ELF-1 (cell line): ENCODE results near the gene ITGB5.

Experiments used
- DNase-seq: peaks from one replicate; pipeline ENCODE4 v3.0.0-alpha.2; 2016; ENCODE audit warnings: low read depth, low spot score

The ITGB5 gene

GRCh38 chr3:124887177-124887931 lies at the start of gene ITGB5:
ITGB5 (minus strand) TSS chr3:124887365; CDS start chr3:124887000, 365 bp downstream.
- DNase-seq: peak; percentile 90

- DNase-seq: no peak
Measured at GRCh38 chr3:124935794-124936542, 48.8 kb upstream of the ITGB5 start.

- no peak for DNase-seq
Measured at GRCh38 chr3:124935264-124935663, 48.1 kb upstream of the ITGB5 start.

- DNase-seq: no peak
Measured at GRCh38 chr3:124934577-124934976, 47.4 kb upstream of the ITGB5 start, which contains the start of gene MUC13. MUC13 (minus strand) TSS chr3:124934751; CDS start chr3:124934712, 39 bp downstream.

GRCh38 chr3:124928333-124929202 lies 41.4 kb upstream of the ITGB5 start:
- peak; percentile 24 for DNase-seq

GRCh38 chr3:124927574-124928045 lies 40.4 kb upstream of the ITGB5 start:
- DNase-seq: no peak

GRCh38 chr3:124926426-124927101 lies 39.4 kb upstream of the ITGB5 start:
- no peak for DNase-seq

- DNase-seq: no peak
Measured at GRCh38 chr3:124924741-124925140, 37.6 kb upstream of the ITGB5 start.

GRCh38 chr3:124923833-124924232 lies 36.7 kb upstream of the ITGB5 start:
- DNase-seq: no peak

- DNase-seq: no peak
Measured at GRCh38 chr3:124920718-124921117, 33.6 kb upstream of the ITGB5 start.

GRCh38 chr3:124919756-124920155 lies 32.6 kb upstream of the ITGB5 start:
- peak; percentile 44 for DNase-seq

- DNase-seq: no peak
Measured at GRCh38 chr3:124918524-124918923, 31.4 kb upstream of the ITGB5 start.

- DNase-seq: no peak
Measured at GRCh38 chr3:124916837-124917409, 29.8 kb upstream of the ITGB5 start.

GRCh38 chr3:124915254-124915653 lies 28.1 kb upstream of the ITGB5 start:
- no peak for DNase-seq

- peak; percentile 75 for DNase-seq
Measured at GRCh38 chr3:124907957-124908356, 20.8 kb upstream of the ITGB5 start.

GRCh38 chr3:124904835-124905492 lies 17.8 kb upstream of the ITGB5 start:
- no peak for DNase-seq

- no peak for DNase-seq
Measured at GRCh38 chr3:124903896-124904834, 17.0 kb upstream of the ITGB5 start.

- DNase-seq: no peak
Measured at GRCh38 chr3:124896824-124897526, 9.8 kb upstream of the ITGB5 start.

- DNase-seq: no peak
Measured at GRCh38 chr3:124895756-124896155, 8.6 kb upstream of the ITGB5 start.
